ENCODE results near the gene ATG5.

- TF ChIP-seq, protein P1, sequence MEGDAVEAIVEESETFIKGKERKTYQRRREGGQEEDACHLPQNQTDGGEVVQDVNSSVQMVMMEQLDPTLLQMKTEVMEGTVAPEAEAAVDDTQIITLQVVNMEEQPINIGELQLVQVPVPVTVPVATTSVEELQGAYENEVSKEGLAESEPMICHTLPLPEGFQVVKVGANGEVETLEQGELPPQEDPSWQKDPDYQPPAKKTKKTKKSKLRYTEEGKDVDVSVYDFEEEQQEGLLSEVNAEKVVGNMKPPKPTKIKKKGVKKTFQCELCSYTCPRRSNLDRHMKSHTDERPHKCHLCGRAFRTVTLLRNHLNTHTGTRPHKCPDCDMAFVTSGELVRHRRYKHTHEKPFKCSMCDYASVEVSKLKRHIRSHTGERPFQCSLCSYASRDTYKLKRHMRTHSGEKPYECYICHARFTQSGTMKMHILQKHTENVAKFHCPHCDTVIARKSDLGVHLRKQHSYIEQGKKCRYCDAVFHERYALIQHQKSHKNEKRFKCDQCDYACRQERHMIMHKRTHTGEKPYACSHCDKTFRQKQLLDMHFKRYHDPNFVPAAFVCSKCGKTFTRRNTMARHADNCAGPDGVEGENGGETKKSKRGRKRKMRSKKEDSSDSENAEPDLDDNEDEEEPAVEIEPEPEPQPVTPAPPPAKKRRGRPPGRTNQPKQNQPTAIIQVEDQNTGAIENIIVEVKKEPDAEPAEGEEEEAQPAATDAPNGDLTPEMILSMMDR (IDR thresholded peaks at IDR 0.05), result no peak
- no peak for TF ChIP-seq POLR2A (IDR thresholded peaks at IDR 0.05)
These were observed 111.8 kb downstream of the ATG5 start for GRCh38 chr6:106213660-106214289.

Data from heart left ventricle (tissue), 13 donors.